Panc1 (cell line): ENCODE data around the gene FXYD4. TPM values are rescaled to one million over a fixed set of nuclear protein-coding genes. Genes with fewer than 3 reads are reported as not detected.

ENCODE experiments used
- ATAC-seq: fragments of 200-7000 bp; cut with Tn5 transposase; 2 replicates; pipeline ENCODE4 v1.9.1; 2020; ENCODE audit warnings: mild to moderate bottlenecking, moderate library complexity
- BruUV-seq: library from RNA; stranded (reverse); fragments of 400-500 nt; replicated peaks from 2 replicates; lab custom pipeline; 2021; lab: Mats Ljungman, UMichigan
- CTCF ChIA-PET: fragments of 300-600 bp; sonication (Branson Sonifier 250); formaldehyde crosslinking; loops from one replicate; lab custom pipeline; 2022; ENCODE audit warnings: antibody characterized with exemption; lab: Charles Lee
- POLR2A ChIA-PET: fragments of 300-600 bp; sonication (Branson Sonifier 250); formaldehyde crosslinking; loops from one replicate; lab custom pipeline; 2022; ENCODE audit warnings: antibody characterized with exemption; lab: Charles Lee
- DNase-seq: peaks from one replicate; pipeline ENCODE4 v3.0.0-alpha.2; 2010; ENCODE audit warnings: low read depth, low spot score
- H3K27ac ChIP-seq: 2 replicates; pipeline ENCODE4 v1.5.1; 2011; ENCODE audit warnings: mild to moderate bottlenecking, low read length, inconsistent platforms
- H3K27me3 ChIP-seq: fragments of 200-500 bp; sonication (Bioruptor generic); 2 replicates; pipeline ENCODE4 v1.6.0; 2014; ENCODE audit warnings: low read length, inconsistent platforms; ENCODE audit not compliant: control insufficient read depth, insufficient read depth
- H3K36me3 ChIP-seq: fragments of 200-500 bp; sonication (Bioruptor generic); 2 replicates; pipeline ENCODE4 v1.5.1; 2014; ENCODE audit warnings: inconsistent platforms, mild to moderate bottlenecking, low read length, moderate library complexity; ENCODE audit not compliant: control insufficient read depth, insufficient read depth
- H3K4me1 ChIP-seq: 2 replicates; pipeline ENCODE4 v1.5.1; 2011; ENCODE audit warnings: inconsistent platforms, mild to moderate bottlenecking, low read length, moderate library complexity; ENCODE audit not compliant: control insufficient read depth, insufficient read depth
- H3K4me3 ChIP-seq, 2 experiments: 2 replicates each; pipeline ENCODE4 v1.5.1; 2011 to 2012; ENCODE audit warnings: low read depth in 2 of 2, low read length in 2 of 2, mild to moderate bottlenecking in 2 of 2, inconsistent platforms in 1 of 2, moderate library complexity in 1 of 2
- H3K9me3 ChIP-seq: fragments of 200-500 bp; sonication (Bioruptor generic); 2 replicates; pipeline ENCODE4 v1.5.1; 2014; ENCODE audit warnings: low read depth, mild to moderate bottlenecking, inconsistent platforms, low read length, moderate library complexity; ENCODE audit not compliant: control insufficient read depth, insufficient read depth
- CTCF ChIP-seq: fragments of 450-650 bp; IDR thresholded peaks from 2 replicates; pipeline ENCODE4 v1.5.1; 2017; ENCODE audit warnings: mild to moderate bottlenecking
- POLR2AphosphoS5 ChIP-seq: IDR thresholded peaks from 2 replicates; pipeline ENCODE4 v1.6.1; 2012; ENCODE audit warnings: mild to moderate bottlenecking, low read depth, low read length, moderate library complexity
- SIN3A ChIP-seq: IDR thresholded peaks from 2 replicates; pipeline ENCODE4 v1.6.1; 2012; ENCODE audit warnings: low read depth, mild to moderate bottlenecking, low read length, moderate library complexity, borderline replicate concordance; ENCODE audit not compliant: insufficient read depth
- TCF7L2 ChIP-seq: IDR thresholded peaks from 2 replicates; pipeline ENCODE4 v1.6.1; 2011; ENCODE audit warnings: mild to moderate bottlenecking, low read depth, low read length, inconsistent platforms
- in situ Hi-C: cut with HindIII; loops from 2 replicates; pipeline ENCODE4 v1.10.0; 2016; ENCODE audit warnings: low sequenced_read_pairs, low pct_unique_long_range_greater_than_20kb
- intact Hi-C: fragments of 100-400 bp; cut with micrococcal nuclease; formaldehyde crosslinking; loops from one replicate; pipeline ENCODE4 v1.10.0; 2022; ENCODE audit not compliant: unreplicated experiment
- total RNA-seq: library from RNA; stranded (reverse); gene quantifications from one replicate; pipeline ENCODE4 v1.2.1, GENCODE V29; 2021; ENCODE audit not compliant: unreplicated experiment
- TF ChIP-seq, protein P1 (sequence below), 2 experiments: IDR thresholded peaks; 2 replicates each; pipeline ENCODE4 v1.6.1; 2011 to 2012; ENCODE audit warnings: low read depth in 2 of 2, control low read depth in 1 of 2, low read length in 1 of 2, mild to moderate bottlenecking in 1 of 2, moderate library complexity in 1 of 2; ENCODE audit not compliant: insufficient read depth in 1 of 2

FXYD4 gene
- total RNA-seq, 1 experiment from 2014 or later, result not detected

DNA sequence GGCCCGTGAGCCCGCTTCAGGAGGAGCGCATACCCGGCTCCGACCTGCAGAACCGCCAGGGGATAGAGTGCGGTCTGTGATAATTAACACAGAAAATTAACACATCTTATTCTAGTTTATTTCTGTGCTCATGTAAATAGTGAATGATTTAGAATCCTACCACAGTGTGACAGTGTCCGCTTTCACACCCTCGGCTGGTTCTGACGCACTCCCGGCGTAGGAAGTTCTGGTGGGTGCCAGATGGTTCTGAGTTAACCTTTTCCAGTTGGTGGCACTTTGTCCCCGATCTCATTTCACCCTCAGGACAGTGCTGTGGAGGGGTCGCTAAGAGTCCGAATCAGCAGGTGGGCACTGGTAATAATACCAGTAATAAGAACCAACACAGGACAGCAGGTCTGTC is 28.3 kb upstream of the FXYD4 start:
- CTCF ChIA-PET, result no interaction called here
- TF ChIP-seq POLR2AphosphoS5 (no peak), TCF7L2 (no peak)
- H3K27ac ChIP-seq, result no peak overlapping the region
- POLR2A ChIA-PET, result no interaction called here
- H3K4me3 ChIP-seq, result no peak overlapping the region
- no TSS peak for BruUV-seq
- DNase-seq (no peak), ATAC-seq (no peak)
- in situ Hi-C loops (no loop called here), intact Hi-C loops (no loop called here)
- H3K9me3 ChIP-seq, result no peaks in the 10 kb centered on the region
- peaks cover under 1% of the 10 kb centered on the region; the same call in 1 of the 2 replicates for H3K4me1 ChIP-seq
- no peaks in the 10 kb centered on the region for H3K27me3 ChIP-seq
- no peaks in the 10 kb centered on the region for H3K36me3 ChIP-seq

DNA sequence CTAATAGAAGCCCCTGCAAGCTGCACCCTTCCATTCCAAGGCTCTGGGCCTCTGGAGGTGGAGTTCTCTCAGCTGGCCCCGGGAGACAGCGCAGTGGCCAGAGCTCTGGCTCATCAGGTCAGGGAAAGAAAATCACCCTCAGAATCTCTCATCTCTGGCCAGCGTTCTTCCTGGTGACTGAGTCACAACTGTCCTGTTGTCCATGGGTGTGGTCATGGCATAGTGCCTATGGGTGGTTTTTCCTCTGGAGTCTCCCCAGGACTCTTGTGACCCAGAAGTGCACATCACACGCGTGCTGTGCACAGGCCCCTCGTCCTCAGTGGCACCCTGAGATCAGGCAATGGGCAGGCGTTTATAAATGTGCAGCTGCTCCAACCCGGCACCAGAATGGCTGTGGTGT is 27.4 kb upstream of the FXYD4 start:
- peaks cover 2% of the 10 kb centered on the region; the same call in 1 of the 2 replicates for H3K4me1 ChIP-seq
- intact Hi-C loops, result no loop called here
- DNase-seq (no peak), ATAC-seq (no peak)
- no peaks in the 10 kb centered on the region for H3K9me3 ChIP-seq
- BruUV-seq, result no TSS peak
- in situ Hi-C loops, result no loop called here
- no peak for TF ChIP-seq TCF7L2
- TF ChIP-seq, protein P1, sequence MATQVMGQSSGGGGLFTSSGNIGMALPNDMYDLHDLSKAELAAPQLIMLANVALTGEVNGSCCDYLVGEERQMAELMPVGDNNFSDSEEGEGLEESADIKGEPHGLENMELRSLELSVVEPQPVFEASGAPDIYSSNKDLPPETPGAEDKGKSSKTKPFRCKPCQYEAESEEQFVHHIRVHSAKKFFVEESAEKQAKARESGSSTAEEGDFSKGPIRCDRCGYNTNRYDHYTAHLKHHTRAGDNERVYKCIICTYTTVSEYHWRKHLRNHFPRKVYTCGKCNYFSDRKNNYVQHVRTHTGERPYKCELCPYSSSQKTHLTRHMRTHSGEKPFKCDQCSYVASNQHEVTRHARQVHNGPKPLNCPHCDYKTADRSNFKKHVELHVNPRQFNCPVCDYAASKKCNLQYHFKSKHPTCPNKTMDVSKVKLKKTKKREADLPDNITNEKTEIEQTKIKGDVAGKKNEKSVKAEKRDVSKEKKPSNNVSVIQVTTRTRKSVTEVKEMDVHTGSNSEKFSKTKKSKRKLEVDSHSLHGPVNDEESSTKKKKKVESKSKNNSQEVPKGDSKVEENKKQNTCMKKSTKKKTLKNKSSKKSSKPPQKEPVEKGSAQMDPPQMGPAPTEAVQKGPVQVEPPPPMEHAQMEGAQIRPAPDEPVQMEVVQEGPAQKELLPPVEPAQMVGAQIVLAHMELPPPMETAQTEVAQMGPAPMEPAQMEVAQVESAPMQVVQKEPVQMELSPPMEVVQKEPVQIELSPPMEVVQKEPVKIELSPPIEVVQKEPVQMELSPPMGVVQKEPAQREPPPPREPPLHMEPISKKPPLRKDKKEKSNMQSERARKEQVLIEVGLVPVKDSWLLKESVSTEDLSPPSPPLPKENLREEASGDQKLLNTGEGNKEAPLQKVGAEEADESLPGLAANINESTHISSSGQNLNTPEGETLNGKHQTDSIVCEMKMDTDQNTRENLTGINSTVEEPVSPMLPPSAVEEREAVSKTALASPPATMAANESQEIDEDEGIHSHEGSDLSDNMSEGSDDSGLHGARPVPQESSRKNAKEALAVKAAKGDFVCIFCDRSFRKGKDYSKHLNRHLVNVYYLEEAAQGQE (IDR thresholded peaks at IDR 0.05; ENCODE audit: insufficient read depth in 1 of 2, low read depth in 2 of 2, low read length in 1 of 2), result no peak
- H3K4me3 ChIP-seq, result no peak overlapping the region
- H3K36me3 ChIP-seq, result no peaks in the 10 kb centered on the region
- POLR2A ChIA-PET, result no interaction called here
- H3K27ac ChIP-seq, result no peak overlapping the region
- H3K27me3 ChIP-seq, result no peaks in the 10 kb centered on the region
- CTCF ChIA-PET, result no interaction called here

DNA sequence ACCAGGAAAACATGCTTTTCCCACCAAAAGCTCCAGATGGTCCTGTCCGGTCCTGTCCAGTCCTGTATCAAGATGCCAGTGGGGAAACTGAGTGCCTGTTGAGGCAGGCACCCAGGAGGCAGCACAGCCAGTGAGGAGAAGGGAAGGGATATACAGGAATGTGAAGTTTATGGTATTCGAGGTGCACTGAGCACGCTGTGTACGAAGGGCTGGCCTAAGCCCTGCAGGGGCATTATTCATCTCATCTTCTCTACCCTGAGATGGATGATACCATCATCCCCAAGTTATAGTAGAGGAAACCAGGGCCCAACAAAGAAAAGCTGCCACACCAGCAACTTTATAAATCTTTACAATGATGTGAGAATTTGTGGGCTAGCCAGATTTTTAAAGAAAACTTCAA is 23.4 kb upstream of the FXYD4 start:
- POLR2A ChIA-PET, result no interaction called here
- Histone ChIP-seq H3K4me3 (no peak overlapping the region), H3K27ac (no peak overlapping the region), H3K27me3 (no peaks in the 10 kb centered on the region), H3K36me3 (no peaks in the 10 kb centered on the region), H3K4me1 (peaks cover 2% of the 10 kb centered on the region; the same call in 1 of the 2 replicates), H3K9me3 (no peaks in the 10 kb centered on the region)
- ATAC-seq (peak; percentile 33; the same call in 1 of the 2 replicates), DNase-seq (no peak)
- CTCF ChIA-PET, result interaction anchor here (1.9 to 2.2 kb wide), 2 partner anchors 82 to 143 kb away, joined by 8 to 13 read pairs; no protein-coding TSS in a partner anchor
- intact Hi-C loops, result loop anchor here (1.0 to 5.0 kb wide), 3 partner anchors 55 to 145 kb away; no protein-coding TSS in a partner anchor
- in situ Hi-C loops, result no loop called here
- TF ChIP-seq CTCF (no peak), SIN3A (no peak), TCF7L2 (no peak), POLR2AphosphoS5 (no peak)
- TF ChIP-seq, protein P1 (IDR thresholded peaks at IDR 0.05; ENCODE audit: insufficient read depth in 1 of 2, low read depth in 2 of 2, low read length in 1 of 2), result no peak
- no TSS peak for BruUV-seq
